Dendritic cell treated with granulocyte-macrophage colony-stimulating factor and Interleukin-4, amounts not matched to agents 40 ng/mL and 50 ng/mL, for 4 days (primary cell): ENCODE measurements around the gene CA10.

Source experiments
- H3K27ac Mint-ChIP-seq: one replicate; pipeline ENCODE4 v1.8.0; 2022; ENCODE audit warnings: mild to moderate bottlenecking, mixed read lengths
- H3K27me3 Mint-ChIP-seq: one replicate; pipeline ENCODE4 v1.8.0; 2022; ENCODE audit warnings: mild to moderate bottlenecking, mixed read lengths
- H3K36me3 Mint-ChIP-seq: one replicate; pipeline ENCODE4 v1.8.0; 2022; ENCODE audit warnings: low read depth, mixed read lengths
- H3K4me1 Mint-ChIP-seq: one replicate; pipeline ENCODE4 v1.8.0; 2022; ENCODE audit warnings: low read depth, mixed read lengths
- H3K4me3 Mint-ChIP-seq: one replicate; pipeline ENCODE4 v1.8.0; 2022; ENCODE audit warnings: mild to moderate bottlenecking, moderate library complexity, mixed read lengths
- H3K9me3 Mint-ChIP-seq: one replicate; pipeline ENCODE4 v1.8.0; 2022; ENCODE audit warnings: mixed read lengths
- intact Hi-C: fragments of 100-400 bp; cut with micrococcal nuclease; formaldehyde crosslinking; loops from one replicate; pipeline ENCODE4 v1.15.0; 2022

The CA10 gene

DNA sequence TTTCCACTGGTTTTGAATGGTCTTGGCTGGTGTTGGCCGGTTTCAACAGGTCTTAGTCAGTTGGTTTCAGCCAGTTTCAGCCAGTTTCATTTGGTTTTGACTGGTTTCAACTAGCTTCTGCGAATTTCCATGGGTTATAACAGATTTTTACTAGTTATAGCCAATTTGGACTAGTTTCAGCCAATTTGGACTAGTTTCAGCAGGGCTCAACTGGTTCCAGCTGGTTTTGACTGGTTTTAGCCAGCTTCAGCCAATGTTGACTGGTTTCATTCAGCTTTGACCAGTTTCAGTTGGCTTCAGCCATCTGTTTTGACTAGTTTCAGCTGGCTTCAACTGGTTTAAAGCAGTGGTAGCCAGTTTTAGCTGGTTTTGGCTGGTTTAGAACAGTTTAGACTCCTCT, 465.6 kb downstream of the CA10 start:
- H3K9me3 Mint-ChIP-seq, result no peaks in the 10 kb centered on the region
- H3K27me3 Mint-ChIP-seq, result no peaks in the 10 kb centered on the region
- no peaks in the 10 kb centered on the region for H3K36me3 Mint-ChIP-seq
- no peak overlapping the region for H3K4me3 Mint-ChIP-seq
- no peak overlapping the region for H3K27ac Mint-ChIP-seq
- no peaks in the 10 kb centered on the region for H3K4me1 Mint-ChIP-seq
- intact Hi-C loops, result no loop called here

DNA sequence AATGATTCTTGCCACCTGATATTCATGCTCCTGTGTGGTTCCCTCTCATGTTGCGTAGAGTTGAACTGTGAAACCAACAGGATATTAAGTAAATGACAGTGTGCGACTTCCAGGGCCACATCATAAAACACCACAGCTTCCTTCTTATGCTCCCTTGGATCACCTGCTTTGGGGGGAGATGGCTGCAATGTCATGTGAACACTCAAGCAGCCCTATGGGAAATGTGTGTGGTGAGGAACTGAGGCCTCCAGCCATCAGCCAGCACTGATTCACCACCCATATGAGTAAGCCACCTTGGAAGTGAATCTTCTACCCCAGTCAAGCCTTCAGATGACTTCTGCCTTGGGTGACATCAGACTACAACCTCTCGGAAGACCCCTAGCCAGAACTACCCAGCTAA, 470.6 kb downstream of the CA10 start:
- H3K4me1 Mint-ChIP-seq, result no peaks in the 10 kb centered on the region
- H3K9me3 Mint-ChIP-seq, result no peaks in the 10 kb centered on the region
- no peaks in the 10 kb centered on the region for H3K36me3 Mint-ChIP-seq
- intact Hi-C loops, result no loop called here
- no peaks in the 10 kb centered on the region for H3K27me3 Mint-ChIP-seq
- no peak overlapping the region for H3K4me3 Mint-ChIP-seq
- H3K27ac Mint-ChIP-seq, result no peak overlapping the region

DNA sequence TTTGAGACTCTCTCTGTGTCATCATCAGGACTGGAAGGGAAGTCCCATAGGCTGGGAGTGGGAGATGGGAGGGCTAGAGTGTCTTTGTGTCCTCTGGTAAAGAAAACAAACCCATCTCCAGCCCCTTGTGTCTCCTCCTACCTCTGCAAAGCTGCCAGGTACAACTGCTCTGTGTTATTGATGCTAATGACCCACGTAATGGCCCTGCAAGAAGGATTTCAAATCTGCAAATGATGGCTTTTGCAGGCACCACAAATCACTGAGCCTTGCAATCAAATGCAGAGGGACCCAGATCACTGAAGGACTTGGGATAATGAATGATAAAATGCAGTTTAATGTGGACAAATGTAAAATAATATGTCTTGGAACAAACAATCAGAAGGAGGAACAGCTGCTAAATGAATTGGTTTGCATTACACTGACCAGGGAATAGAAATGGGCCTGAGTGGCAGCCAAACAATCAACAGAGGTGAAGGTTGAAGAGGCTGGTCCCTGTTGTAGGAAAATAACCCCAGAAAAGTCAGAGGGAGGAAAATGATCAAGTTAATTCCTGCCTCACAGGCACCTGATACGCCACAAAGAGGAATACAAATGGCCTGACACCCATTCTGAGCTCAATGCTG, 473.1 kb downstream of the CA10 start:
- intact Hi-C loops, result no loop called here
- Mint-ChIP-seq H3K27ac (no peak overlapping the region), H3K9me3 (no peaks in the 10 kb centered on the region), H3K4me3 (no peak overlapping the region), H3K4me1 (no peaks in the 10 kb centered on the region), H3K27me3 (no peaks in the 10 kb centered on the region), H3K36me3 (no peaks in the 10 kb centered on the region)

DNA sequence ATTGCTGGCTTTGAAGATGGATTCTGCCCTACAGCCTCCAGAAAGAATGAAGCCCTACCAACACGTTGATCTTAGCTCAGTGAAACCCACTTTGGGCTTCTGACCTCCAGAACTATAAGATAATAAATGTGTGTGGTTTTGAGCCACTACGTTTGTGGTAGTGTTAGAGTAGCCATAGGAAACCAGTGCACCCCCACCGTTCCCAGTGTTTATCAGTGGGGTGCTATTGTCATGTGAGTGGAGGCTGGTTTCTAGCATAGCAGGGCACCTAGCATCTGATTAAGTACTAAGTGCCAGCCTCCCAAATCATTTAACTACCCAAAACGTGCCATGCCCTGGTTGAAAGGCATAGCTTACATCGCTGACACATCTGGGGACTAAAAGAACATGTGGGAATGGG, 474.3 kb downstream of the CA10 start:
- intact Hi-C loops, result no loop called here
- no peaks in the 10 kb centered on the region for H3K36me3 Mint-ChIP-seq
- H3K27ac Mint-ChIP-seq, result no peak overlapping the region
- H3K4me3 Mint-ChIP-seq, result no peak overlapping the region
- no peaks in the 10 kb centered on the region for H3K9me3 Mint-ChIP-seq
- no peaks in the 10 kb centered on the region for H3K4me1 Mint-ChIP-seq
- no peaks in the 10 kb centered on the region for H3K27me3 Mint-ChIP-seq

DNA sequence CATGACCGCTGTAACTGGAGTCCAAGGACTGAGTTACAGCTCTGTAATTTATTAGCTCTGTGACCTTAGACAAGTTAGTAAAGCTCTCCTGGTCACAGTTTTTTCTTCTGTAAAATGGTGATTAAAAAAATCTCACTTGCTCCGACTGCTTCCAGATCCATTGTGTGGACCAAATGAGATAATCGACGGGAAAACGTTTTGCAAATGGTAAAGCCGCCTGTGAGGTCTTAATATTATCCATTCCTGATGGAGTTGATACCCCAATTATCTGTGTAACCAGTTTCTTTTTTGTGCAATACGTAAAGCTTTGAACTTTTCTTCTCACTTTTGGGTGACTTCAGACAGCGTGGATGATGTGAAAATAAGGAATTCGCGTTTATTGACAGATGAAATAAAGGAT, 475.2 kb downstream of the CA10 start:
- H3K27me3 Mint-ChIP-seq, result no peaks in the 10 kb centered on the region
- intact Hi-C loops, result no loop called here
- no peaks in the 10 kb centered on the region for H3K9me3 Mint-ChIP-seq
- no peaks in the 10 kb centered on the region for H3K4me1 Mint-ChIP-seq
- H3K4me3 Mint-ChIP-seq, result no peak overlapping the region
- H3K36me3 Mint-ChIP-seq, result no peaks in the 10 kb centered on the region
- H3K27ac Mint-ChIP-seq, result no peak overlapping the region

DNA sequence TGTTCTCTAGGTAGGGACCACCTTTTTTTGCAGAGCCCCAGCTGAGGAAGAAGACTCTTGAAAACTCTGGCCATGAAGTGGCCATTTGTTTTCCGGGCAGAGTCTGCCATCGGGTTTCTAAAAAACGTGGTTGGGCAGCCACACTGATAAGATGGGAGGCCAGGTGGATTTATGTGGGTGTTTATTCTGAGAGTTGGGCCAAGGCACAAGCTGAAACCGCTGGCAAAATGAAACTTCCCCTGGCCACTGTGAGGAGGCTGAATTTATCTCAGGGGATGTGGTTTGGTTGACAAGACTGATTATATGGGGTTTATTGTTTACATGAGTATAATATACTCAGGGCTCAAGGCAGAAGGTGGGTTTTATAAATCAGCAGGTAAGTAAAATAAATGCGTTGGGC, 476.4 kb downstream of the CA10 start:
- no peaks in the 10 kb centered on the region for H3K36me3 Mint-ChIP-seq
- H3K4me3 Mint-ChIP-seq, result no peak overlapping the region
- H3K9me3 Mint-ChIP-seq, result no peaks in the 10 kb centered on the region
- H3K27ac Mint-ChIP-seq, result no peak overlapping the region
- intact Hi-C loops, result no loop called here
- H3K27me3 Mint-ChIP-seq, result no peaks in the 10 kb centered on the region
- no peaks in the 10 kb centered on the region for H3K4me1 Mint-ChIP-seq

DNA sequence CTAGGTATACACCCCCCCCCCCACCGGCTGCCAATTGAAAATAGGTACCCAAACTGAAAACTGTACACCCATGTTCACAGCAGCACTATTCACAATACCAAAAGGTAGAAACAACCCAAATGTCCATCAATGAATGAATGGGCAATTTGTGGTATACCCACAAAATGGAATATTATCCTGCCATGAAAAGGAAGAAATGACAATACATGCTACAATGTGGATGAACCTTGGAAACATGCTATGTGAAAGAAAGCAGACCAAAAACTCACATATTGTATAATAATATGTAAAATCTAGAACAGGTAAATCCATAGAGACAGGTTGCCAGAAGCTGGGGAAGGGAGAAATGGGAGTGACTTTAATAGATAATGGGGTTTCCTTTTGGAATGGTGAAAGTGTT, 480.6 kb downstream of the CA10 start:
- Mint-ChIP-seq H3K9me3 (no peaks in the 10 kb centered on the region), H3K27ac (no peak overlapping the region), H3K27me3 (no peaks in the 10 kb centered on the region), H3K4me3 (no peak overlapping the region), H3K36me3 (no peaks in the 10 kb centered on the region), H3K4me1 (no peaks in the 10 kb centered on the region)
- intact Hi-C loops, result no loop called here

DNA sequence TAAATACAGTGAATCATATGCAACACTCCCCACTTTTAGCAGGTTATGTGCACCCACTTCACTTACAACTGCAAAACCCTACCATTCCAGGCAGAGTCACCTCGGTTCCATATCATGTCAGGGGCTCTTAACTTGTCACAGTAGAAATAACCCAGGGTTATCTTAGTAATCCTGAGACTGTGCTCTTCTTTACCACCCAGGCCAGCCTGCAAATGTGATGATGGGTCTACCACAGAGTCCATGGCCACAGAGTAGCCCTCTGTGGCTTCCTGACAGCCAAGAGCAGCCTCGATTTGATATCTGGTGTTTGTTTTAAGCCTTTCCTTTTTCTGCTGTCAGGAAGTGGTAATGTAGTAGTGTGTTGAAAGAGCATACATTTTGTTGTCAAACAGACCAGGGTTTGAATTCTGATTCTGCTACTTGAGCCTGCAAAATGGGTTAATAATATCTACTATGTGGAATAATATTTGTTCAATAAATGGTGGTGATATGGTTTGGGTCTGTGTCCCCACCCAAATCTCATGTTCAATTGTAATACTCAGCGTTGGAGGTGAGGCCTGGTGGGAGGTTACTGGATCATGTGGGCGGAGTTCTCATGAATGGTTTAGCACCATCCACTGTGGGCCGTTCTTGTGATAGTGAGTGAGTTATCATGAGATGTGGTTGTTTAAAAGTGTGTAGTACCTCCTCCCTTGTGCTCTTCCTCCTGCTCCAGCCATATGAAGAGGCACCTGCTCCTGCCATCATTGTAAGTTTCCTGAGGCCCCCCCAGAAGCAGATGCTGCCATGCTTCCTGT, 481.6 kb downstream of the CA10 start:
- H3K27ac Mint-ChIP-seq, result no peak overlapping the region

DNA sequence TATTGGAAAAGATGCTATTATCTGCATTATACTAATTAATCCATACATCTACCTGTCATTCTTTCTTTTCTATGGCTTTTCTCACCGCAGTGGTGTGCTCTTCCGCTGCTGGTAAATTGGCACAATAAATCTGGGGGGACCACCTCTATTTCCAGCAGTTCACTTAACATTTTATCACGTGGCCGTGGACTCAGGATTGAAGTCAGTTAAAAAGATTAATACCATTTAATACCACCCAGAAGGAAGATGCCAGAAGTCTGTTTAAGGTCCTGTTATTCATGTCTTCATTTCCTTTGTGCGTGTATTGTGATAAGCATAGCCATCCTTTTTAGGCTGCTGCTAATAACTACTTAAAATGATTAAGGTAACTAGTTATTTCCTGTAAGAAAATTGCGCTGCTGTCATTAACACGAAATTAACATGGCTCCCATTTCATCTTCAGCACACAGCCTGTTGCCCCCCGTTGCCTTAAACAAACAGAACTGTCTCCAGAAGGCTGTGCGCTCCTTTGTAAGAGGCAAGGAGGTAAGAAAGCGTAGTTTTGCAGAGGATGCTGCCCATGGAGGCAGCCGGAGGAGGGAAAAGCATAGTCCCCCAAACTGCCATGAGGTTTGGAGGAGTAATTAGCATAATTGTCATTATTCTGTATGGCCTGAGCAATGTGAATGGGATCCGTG, 483.8 kb downstream of the CA10 start:
- Mint-ChIP-seq H3K9me3 (no peaks in the 10 kb centered on the region), H3K27ac (no peak overlapping the region), H3K4me3 (no peak overlapping the region), H3K36me3 (no peaks in the 10 kb centered on the region), H3K27me3 (peaks cover 1% of the 10 kb centered on the region), H3K4me1 (no peaks in the 10 kb centered on the region)
- intact Hi-C loops, result no loop called here

More for the DNA sequence above, 481.6 kb downstream of the CA10 start:
- H3K4me3 Mint-ChIP-seq, result no peak overlapping the region
- no peaks in the 10 kb centered on the region for H3K4me1 Mint-ChIP-seq
- no peaks in the 10 kb centered on the region for H3K36me3 Mint-ChIP-seq
- no peaks in the 10 kb centered on the region for H3K9me3 Mint-ChIP-seq
- H3K27me3 Mint-ChIP-seq, result no peaks in the 10 kb centered on the region
- intact Hi-C loops, result no loop called here

DNA sequence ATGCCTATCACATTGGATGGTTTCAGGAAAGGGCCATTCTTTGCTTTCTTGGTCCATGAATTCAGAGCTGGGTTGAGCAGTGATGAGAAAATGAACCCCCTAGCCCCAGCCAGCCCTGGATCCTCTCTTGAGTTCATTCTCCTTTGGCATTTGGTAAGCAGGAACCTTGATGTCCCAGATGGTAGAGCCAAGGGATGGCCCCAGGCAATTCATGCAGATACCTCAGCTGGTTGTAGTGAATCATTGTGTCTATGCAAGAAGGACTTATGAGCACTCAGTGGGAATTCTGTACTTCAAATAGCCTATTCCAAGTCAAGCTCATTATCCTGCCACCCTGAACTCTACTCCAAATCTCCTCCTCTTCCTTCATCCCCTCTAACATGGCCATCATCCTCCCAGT, 485.4 kb downstream of the CA10 start:
- H3K4me3 Mint-ChIP-seq, result no peak overlapping the region
- no peak overlapping the region for H3K27ac Mint-ChIP-seq
- no peaks in the 10 kb centered on the region for H3K4me1 Mint-ChIP-seq
- intact Hi-C loops, result no loop called here
- no peaks in the 10 kb centered on the region for H3K9me3 Mint-ChIP-seq
- H3K27me3 Mint-ChIP-seq, result peaks cover 1% of the 10 kb centered on the region
- no peaks in the 10 kb centered on the region for H3K36me3 Mint-ChIP-seq

DNA sequence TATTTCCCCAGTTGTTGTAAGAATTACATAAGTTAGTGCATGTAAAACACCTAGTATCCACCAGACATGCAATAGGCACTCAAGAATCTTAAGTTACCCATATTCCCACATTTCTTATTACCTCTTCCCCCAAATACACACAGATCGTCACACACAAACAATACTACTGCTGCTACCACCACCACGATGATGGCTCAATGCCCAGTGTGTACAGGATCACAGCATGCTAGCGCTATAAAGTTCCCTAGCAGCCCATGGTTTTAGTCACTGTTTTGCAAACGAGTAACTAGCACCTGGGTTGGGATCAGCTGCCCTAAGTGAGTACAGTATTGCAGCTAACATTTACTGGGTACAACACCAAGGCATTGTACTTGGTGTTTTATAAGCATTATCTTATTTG, 486.4 kb downstream of the CA10 start:
- H3K4me1 Mint-ChIP-seq, result no peaks in the 10 kb centered on the region
- no peak overlapping the region for H3K27ac Mint-ChIP-seq
- H3K27me3 Mint-ChIP-seq, result peaks cover 1% of the 10 kb centered on the region
- intact Hi-C loops, result no loop called here
- no peaks in the 10 kb centered on the region for H3K9me3 Mint-ChIP-seq
- no peaks in the 10 kb centered on the region for H3K36me3 Mint-ChIP-seq
- H3K4me3 Mint-ChIP-seq, result no peak overlapping the region

DNA sequence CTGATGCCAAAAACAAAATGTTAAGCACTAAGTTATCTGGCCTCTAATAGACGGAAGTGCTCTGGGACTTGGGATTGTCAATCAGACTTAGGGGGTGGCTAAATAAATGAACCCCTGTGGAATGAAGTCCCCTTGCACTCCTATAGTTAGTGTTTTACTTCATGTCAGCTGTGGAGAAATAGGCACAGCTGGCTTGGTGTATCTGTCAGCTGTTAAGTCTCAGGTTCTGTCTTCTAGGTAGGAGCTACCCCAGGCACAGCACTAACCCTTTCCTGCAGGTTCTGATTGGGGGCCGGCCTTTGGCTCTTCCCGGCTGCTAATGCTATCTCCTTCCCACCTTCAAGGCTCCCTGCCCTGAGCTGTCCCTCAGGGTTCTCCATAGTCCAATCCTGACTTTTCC, 487.6 kb downstream of the CA10 start:
- H3K27me3 Mint-ChIP-seq, result peaks cover 1% of the 10 kb centered on the region
- no peaks in the 10 kb centered on the region for H3K9me3 Mint-ChIP-seq
- H3K36me3 Mint-ChIP-seq, result no peaks in the 10 kb centered on the region
- H3K27ac Mint-ChIP-seq, result no peak overlapping the region
- intact Hi-C loops, result no loop called here
- H3K4me1 Mint-ChIP-seq, result no peaks in the 10 kb centered on the region
- no peak overlapping the region for H3K4me3 Mint-ChIP-seq

DNA sequence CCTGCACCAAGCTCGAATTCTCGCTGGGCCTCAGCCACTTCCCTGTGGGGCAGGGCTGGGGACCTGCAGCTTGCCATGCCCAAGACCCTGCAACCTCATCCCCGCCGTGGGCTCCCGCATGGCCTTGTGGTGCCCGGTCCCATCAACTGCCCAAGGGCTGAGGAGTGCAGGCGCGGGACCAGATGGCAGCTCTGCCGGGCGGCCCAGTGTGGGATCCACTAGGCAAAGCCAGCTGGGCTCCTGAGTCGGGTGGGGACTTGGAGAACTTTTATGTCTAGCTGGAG, 489.6 kb downstream of the CA10 start:
- Mint-ChIP-seq H3K4me3 (no peak overlapping the region), H3K9me3 (no peaks in the 10 kb centered on the region), H3K27ac (no peak overlapping the region), H3K36me3 (no peaks in the 10 kb centered on the region), H3K4me1 (no peaks in the 10 kb centered on the region), H3K27me3 (peaks cover 1% of the 10 kb centered on the region)
- intact Hi-C loops, result no loop called here

DNA sequence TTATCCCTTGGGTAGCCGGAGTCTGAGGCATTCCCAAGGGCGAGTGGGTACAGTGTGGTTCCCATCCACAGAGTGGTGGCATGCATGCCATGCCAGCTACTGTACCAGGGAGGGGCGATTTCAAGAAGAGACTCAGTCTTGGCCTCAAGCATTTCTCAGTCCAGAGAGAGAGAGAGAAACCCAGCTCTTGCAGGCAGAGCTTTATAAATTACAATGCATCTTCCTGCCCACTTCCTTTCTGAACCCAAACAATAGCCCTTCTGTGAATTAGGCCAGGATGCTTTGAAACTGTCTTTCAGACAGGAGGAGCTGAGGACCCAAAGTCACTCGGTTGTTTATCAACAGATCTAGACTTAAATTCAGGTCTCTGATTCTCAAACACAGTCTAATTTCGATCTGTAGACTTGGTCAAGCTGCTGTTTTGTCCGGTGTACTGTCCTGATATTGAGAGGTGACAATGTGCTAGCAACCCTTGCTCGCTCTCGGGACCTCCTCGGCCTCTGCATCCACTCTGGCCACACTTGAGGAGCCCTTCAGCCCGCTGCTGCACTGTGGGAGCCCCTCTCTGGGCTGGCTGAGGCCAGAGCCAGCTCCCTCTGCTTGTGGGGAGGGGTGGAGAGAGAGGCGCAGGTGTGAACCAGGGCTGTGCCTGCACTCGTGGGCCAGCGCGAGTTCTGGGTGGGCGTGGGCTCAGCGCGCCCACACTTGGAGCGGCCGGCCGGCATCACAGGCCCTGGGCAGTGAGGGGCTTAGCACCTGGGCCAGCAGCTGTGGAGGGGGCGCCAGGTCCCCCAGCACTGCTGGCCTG, 490.2 kb downstream of the CA10 start:
- H3K36me3 Mint-ChIP-seq, result no peaks in the 10 kb centered on the region
- no peak overlapping the region for H3K27ac Mint-ChIP-seq
- intact Hi-C loops, result no loop called here
- no peaks in the 10 kb centered on the region for H3K4me1 Mint-ChIP-seq
- H3K4me3 Mint-ChIP-seq, result no peak overlapping the region
- no peaks in the 10 kb centered on the region for H3K9me3 Mint-ChIP-seq
- peaks cover 1% of the 10 kb centered on the region for H3K27me3 Mint-ChIP-seq
